ENCODE data around the gene CRTC1. TPM values are rescaled to one million over a fixed set of nuclear protein-coding genes. Genes with fewer than 3 reads are reported as not detected.
"Not testable (repeated sequence)": the region's sequence is repeated elsewhere in the genome, so short reads cannot be mapped to it uniquely, and the experiment has no call there.

The CRTC1 gene
- total and polyA plus RNA-seq, 4 experiments from 2014 or later: 1.7 to 20.8 (median 19.6) TPM; not detected in 1

GRCh38 chr19:18718846-18719458 is 35.5 kb downstream of the CRTC1 start:
- intact Hi-C loops (cut with micrococcal nuclease): no loop called here
- POLR2A ChIA-PET (ENCODE audit: partially characterized antibody): no interaction called here
- H3K27ac Mint-ChIP-seq: peak overlapping the region in 3 of 7 donors; percentile 25 to 70 (median 43)
- H3K27ac ChIP-seq (ENCODE audit: low read depth, low read length): no peak overlapping the region
- peaks cover 16 to 17% of the 10 kb centered on the region in 2 donors for H3K36me3 Mint-ChIP-seq
- H3K4me3 ChIP-seq (ENCODE audit: low read length in 2 of 2): no peak overlapping the region
- H3K4me1 Mint-ChIP-seq: peaks cover 9 to 20% (median 12%) of the 10 kb centered on the region in 4 donors
- CTCF ChIA-PET (ENCODE audit: partially characterized antibody): no interaction called here
- H3K4me3 Mint-ChIP-seq: no peak overlapping the region
- H3K27me3 ChIP-seq (ENCODE audit: insufficient read depth, low read length): no peaks in the 10 kb centered on the region
- no peaks in the 10 kb centered on the region for H3K36me3 ChIP-seq (ENCODE audit: insufficient read depth, low read length)
- DNase-seq: no peak
- H3K9me3 Mint-ChIP-seq: no peaks in the 10 kb centered on the region
- no peaks in the 10 kb centered on the region for H3K27me3 Mint-ChIP-seq
- no peaks in the 10 kb centered on the region for H3K4me1 ChIP-seq (ENCODE audit: insufficient read depth, low read length)
- no peaks in the 10 kb centered on the region for H3K9me3 ChIP-seq (ENCODE audit: control insufficient read depth in 1 of 2, low read length in 2 of 2)

- Histone ChIP-seq H3K27me3 (ENCODE audit: insufficient read depth, low read length) (no peaks in the 10 kb centered on the region), H3K4me1 (ENCODE audit: insufficient read depth, low read length) (no peaks in the 10 kb centered on the region), H3K36me3 (ENCODE audit: insufficient read depth, low read length) (no peaks in the 10 kb centered on the region), H3K9me3 (ENCODE audit: control insufficient read depth in 1 of 2, low read length in 2 of 2) (no peaks in the 10 kb centered on the region), H3K4me3 (ENCODE audit: low read length in 2 of 2) (no peak overlapping the region), H3K27ac (ENCODE audit: low read depth, low read length) (no peak overlapping the region)
- H3K4me3 Mint-ChIP-seq: no peak overlapping the region
- intact Hi-C loops (cut with micrococcal nuclease): no loop called here
- ChIA-PET POLR2A (ENCODE audit: partially characterized antibody) (no interaction called here), CTCF (ENCODE audit: partially characterized antibody) (no interaction called here)
- peaks cover 16 to 17% of the 10 kb centered on the region in 2 donors for H3K36me3 Mint-ChIP-seq
- H3K9me3 Mint-ChIP-seq: no peaks in the 10 kb centered on the region
- peaks cover 9 to 23% (median 12%) of the 10 kb centered on the region in 4 donors for H3K4me1 Mint-ChIP-seq
- no peaks in the 10 kb centered on the region for H3K27me3 Mint-ChIP-seq
- no peak for DNase-seq
- H3K27ac Mint-ChIP-seq: no peak overlapping the region
Observed at GRCh38 chr19:18719541-18719940, 36.1 kb downstream of the CRTC1 start.

GRCh38 chr19:18723871-18724377 is 40.4 kb downstream of the CRTC1 start:
- ChIA-PET POLR2A (ENCODE audit: partially characterized antibody) (no interaction called here), CTCF (ENCODE audit: partially characterized antibody) (no interaction called here)
- intact Hi-C loops (cut with micrococcal nuclease): no loop called here

GRCh38 chr19:18725841-18726770 is 42.6 kb downstream of the CRTC1 start:
- Mint-ChIP-seq H3K4me3 (no peak overlapping the region), H3K27me3 (no peaks in the 10 kb centered on the region), H3K36me3 (peaks cover 5 to 6% of the 10 kb centered on the region in 2 donors), H3K4me1 (peaks cover 0 to 10% (median 1%) of the 10 kb centered on the region in 4 donors), H3K27ac (no peak overlapping the region), H3K9me3 (no peaks in the 10 kb centered on the region)
- CTCF ChIA-PET (ENCODE audit: partially characterized antibody): interaction anchor here (0.7 kb wide), 1 partner anchor 1108 kb away, joined by 4 read pairs; no protein-coding TSS in a partner anchor
- no peaks in the 10 kb centered on the region for H3K27me3 ChIP-seq (ENCODE audit: insufficient read depth, low read length)
- no peak for DNase-seq
- intact Hi-C loops (cut with micrococcal nuclease): no loop called here
- POLR2A ChIA-PET (ENCODE audit: partially characterized antibody): no interaction called here
- H3K4me3 ChIP-seq (ENCODE audit: low read length in 2 of 2): no peak overlapping the region
- H3K27ac ChIP-seq (ENCODE audit: low read depth, low read length): no peak overlapping the region
- no peaks in the 10 kb centered on the region for H3K9me3 ChIP-seq (ENCODE audit: control insufficient read depth in 1 of 2, low read length in 2 of 2)
- no peaks in the 10 kb centered on the region for H3K4me1 ChIP-seq (ENCODE audit: insufficient read depth, low read length)
- no peaks in the 10 kb centered on the region for H3K36me3 ChIP-seq (ENCODE audit: insufficient read depth, low read length)

More at GRCh38 chr19:18723871-18724377, 40.4 kb downstream of the CRTC1 start:
- Histone ChIP-seq H3K27me3 (ENCODE audit: insufficient read depth, low read length) (no peaks in the 10 kb centered on the region), H3K4me1 (ENCODE audit: insufficient read depth, low read length) (no peaks in the 10 kb centered on the region), H3K4me3 (ENCODE audit: low read length in 2 of 2) (no peak overlapping the region), H3K36me3 (ENCODE audit: insufficient read depth, low read length) (no peaks in the 10 kb centered on the region), H3K9me3 (ENCODE audit: control insufficient read depth in 1 of 2, low read length in 2 of 2) (no peaks in the 10 kb centered on the region), H3K27ac (ENCODE audit: low read depth, low read length) (no peak overlapping the region)
- no peak overlapping the region for H3K4me3 Mint-ChIP-seq
- H3K9me3 Mint-ChIP-seq: no peaks in the 10 kb centered on the region
- H3K27ac Mint-ChIP-seq: peak overlapping the region in 1 of 7 donors; percentile 39
- DNase-seq: no peak
- peaks cover 6 to 8% of the 10 kb centered on the region in 2 donors for H3K36me3 Mint-ChIP-seq
- H3K27me3 Mint-ChIP-seq: no peaks in the 10 kb centered on the region
- peaks cover 1 to 10% (median 4%) of the 10 kb centered on the region in 4 donors for H3K4me1 Mint-ChIP-seq

GRCh38 chr19:18726846-18727245 is 43.4 kb downstream of the CRTC1 start:
- DNase-seq: no peak
- Mint-ChIP-seq H3K36me3 (peaks cover 6 to 7% of the 10 kb centered on the region in 2 donors), H3K4me3 (no peak overlapping the region), H3K27ac (no peak overlapping the region), H3K27me3 (no peaks in the 10 kb centered on the region), H3K4me1 (peaks cover 0 to 10% (median 2%) of the 10 kb centered on the region in 4 donors), H3K9me3 (no peaks in the 10 kb centered on the region)
- H3K27ac ChIP-seq (ENCODE audit: low read depth, low read length): no peak overlapping the region
- no peaks in the 10 kb centered on the region for H3K4me1 ChIP-seq (ENCODE audit: insufficient read depth, low read length)
- H3K36me3 ChIP-seq (ENCODE audit: insufficient read depth, low read length): no peaks in the 10 kb centered on the region
- H3K27me3 ChIP-seq (ENCODE audit: insufficient read depth, low read length): no peaks in the 10 kb centered on the region
- intact Hi-C loops (cut with micrococcal nuclease): no loop called here
- POLR2A ChIA-PET (ENCODE audit: partially characterized antibody): no interaction called here
- H3K9me3 ChIP-seq (ENCODE audit: control insufficient read depth in 1 of 2, low read length in 2 of 2): no peaks in the 10 kb centered on the region
- CTCF ChIA-PET (ENCODE audit: partially characterized antibody): interaction anchor here (0.7 kb wide), 1 partner anchor 1108 kb away, joined by 4 read pairs; no protein-coding TSS in a partner anchor
- H3K4me3 ChIP-seq (ENCODE audit: low read length in 2 of 2): no peak overlapping the region

GRCh38 chr19:18727602-18728001 is 44.1 kb downstream of the CRTC1 start:
- intact Hi-C loops (cut with micrococcal nuclease); H3K4me1 Mint-ChIP-seq; H3K4me3 Mint-ChIP-seq; H3K36me3 Mint-ChIP-seq; H3K36me3 ChIP-seq (ENCODE audit: insufficient read depth, low read length); H3K27ac Mint-ChIP-seq; DNase-seq; H3K4me3 ChIP-seq (ENCODE audit: low read length in 2 of 2); H3K27me3 ChIP-seq (ENCODE audit: insufficient read depth, low read length); H3K4me1 ChIP-seq (ENCODE audit: insufficient read depth, low read length); H3K27ac ChIP-seq (ENCODE audit: low read depth, low read length); POLR2A ChIA-PET (ENCODE audit: partially characterized antibody); H3K9me3 ChIP-seq (ENCODE audit: control insufficient read depth in 1 of 2, low read length in 2 of 2); H3K27me3 Mint-ChIP-seq; H3K9me3 Mint-ChIP-seq: not testable (repeated sequence)
- CTCF ChIA-PET (ENCODE audit: partially characterized antibody): interaction anchor here (0.7 kb wide), 1 partner anchor 379 kb away, joined by 5 read pairs; no protein-coding TSS in a partner anchor

- ChIA-PET CTCF (ENCODE audit: partially characterized antibody) (no interaction called here), POLR2A (ENCODE audit: partially characterized antibody) (no interaction called here)
- no peak overlapping the region for H3K4me3 Mint-ChIP-seq
- peaks cover 0 to 1% (median 0%) of the 10 kb centered on the region in 4 donors for H3K4me1 Mint-ChIP-seq
- Histone ChIP-seq H3K9me3 (ENCODE audit: control insufficient read depth in 1 of 2, low read length in 2 of 2) (no peaks in the 10 kb centered on the region), H3K27ac (ENCODE audit: low read depth, low read length) (no peak overlapping the region), H3K27me3 (ENCODE audit: insufficient read depth, low read length) (no peaks in the 10 kb centered on the region), H3K36me3 (ENCODE audit: insufficient read depth, low read length) (no peaks in the 10 kb centered on the region), H3K4me3 (ENCODE audit: low read length in 2 of 2) (no peak overlapping the region), H3K4me1 (ENCODE audit: insufficient read depth, low read length) (no peaks in the 10 kb centered on the region)
- H3K9me3 Mint-ChIP-seq: no peaks in the 10 kb centered on the region
- intact Hi-C loops (cut with micrococcal nuclease): no loop called here
- no peak overlapping the region for H3K27ac Mint-ChIP-seq
- DNase-seq: no peak
- H3K36me3 Mint-ChIP-seq: peaks cover 0 to 6% of the 10 kb centered on the region in 2 donors
- H3K27me3 Mint-ChIP-seq: no peaks in the 10 kb centered on the region
Observed at GRCh38 chr19:18729933-18730530, 46.6 kb downstream of the CRTC1 start.
